GM23248 (cell line): ENCODE measurements around the gene FRRS1L.

Experiments
- EZH2 ChIP-seq: fragments of 200-600 bp; sonication (generic); IDR thresholded peaks from 2 replicates; pipeline ENCODE4 v1.6.1; 2018; ENCODE audit warnings: antibody characterized with exemption, mild to moderate bottlenecking; ENCODE audit not compliant: insufficient read depth, poor library complexity, severe bottlenecking
- EZH2phosphoT487 ChIP-seq: fragments of 200-600 bp; sonication (generic); IDR thresholded peaks from 2 replicates; pipeline ENCODE4 v1.6.1; 2018; ENCODE audit warnings: antibody characterized with exemption, moderate library complexity, mild to moderate bottlenecking, low read depth; ENCODE audit not compliant: insufficient read depth

GRCh38 chr9:109092051-109092580 lies 74.9 kb downstream of the FRRS1L start:
- TF ChIP-seq EZH2 (no peak), EZH2phosphoT487 (no peak)
